HG03558 (cell line): Measurements from ENCODE around the gene MYRF.

ENCODE experiments used
- ATAC-seq: cut with Tn5 transposase; IDR thresholded peaks from one replicate; pipeline ENCODE4 v1.9.1; 2021; ENCODE audit warnings: moderate number of reproducible peaks; ENCODE audit not compliant: unreplicated experiment; ENCODE audit errors: extremely low read depth

The MYRF gene

GRCh38 chr11:61787928-61788491 lies 35.6 kb downstream of the MYRF start:
- ATAC-seq, result no peak

DNA sequence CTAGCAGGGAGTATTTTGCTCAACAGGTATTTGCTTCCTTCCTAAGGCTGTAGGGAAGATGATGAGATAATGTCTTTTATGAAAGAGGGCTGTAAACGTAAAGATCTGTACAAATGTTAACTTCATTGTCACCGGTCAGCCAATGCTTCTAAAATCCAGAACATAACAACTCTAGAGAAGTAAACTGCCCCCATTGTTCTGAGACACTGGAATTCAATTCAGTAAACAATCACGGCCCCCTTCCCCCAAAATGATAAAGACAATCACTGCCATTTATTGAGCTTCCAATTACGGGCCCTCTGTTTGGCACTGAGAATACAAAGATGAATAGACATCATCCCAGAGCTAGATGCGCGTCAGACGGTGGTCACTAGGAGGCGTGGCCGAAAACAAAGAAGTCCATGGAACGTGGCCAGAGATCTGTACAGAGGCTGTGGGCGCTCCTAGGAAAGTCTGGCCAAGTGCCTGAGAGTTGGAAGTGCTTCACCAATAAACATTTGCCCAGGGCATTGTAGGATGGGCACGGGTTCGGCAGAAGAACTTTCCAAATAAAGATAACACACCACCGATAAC lies 39.4 kb downstream of the MYRF start:
- no peak for ATAC-seq

GRCh38 chr11:61792310-61793082 lies 40.1 kb downstream of the MYRF start, which contains the start of the genes FEN1 and TMEM258:
FEN1 (plus strand) TSS chr11:61792911; CDS start chr11:61795362, 2,451 bp downstream.
TMEM258 (minus strand) TSS chr11:61792599; CDS start chr11:61792558, 41 bp downstream.
- peak; percentile 58 for ATAC-seq

DNA sequence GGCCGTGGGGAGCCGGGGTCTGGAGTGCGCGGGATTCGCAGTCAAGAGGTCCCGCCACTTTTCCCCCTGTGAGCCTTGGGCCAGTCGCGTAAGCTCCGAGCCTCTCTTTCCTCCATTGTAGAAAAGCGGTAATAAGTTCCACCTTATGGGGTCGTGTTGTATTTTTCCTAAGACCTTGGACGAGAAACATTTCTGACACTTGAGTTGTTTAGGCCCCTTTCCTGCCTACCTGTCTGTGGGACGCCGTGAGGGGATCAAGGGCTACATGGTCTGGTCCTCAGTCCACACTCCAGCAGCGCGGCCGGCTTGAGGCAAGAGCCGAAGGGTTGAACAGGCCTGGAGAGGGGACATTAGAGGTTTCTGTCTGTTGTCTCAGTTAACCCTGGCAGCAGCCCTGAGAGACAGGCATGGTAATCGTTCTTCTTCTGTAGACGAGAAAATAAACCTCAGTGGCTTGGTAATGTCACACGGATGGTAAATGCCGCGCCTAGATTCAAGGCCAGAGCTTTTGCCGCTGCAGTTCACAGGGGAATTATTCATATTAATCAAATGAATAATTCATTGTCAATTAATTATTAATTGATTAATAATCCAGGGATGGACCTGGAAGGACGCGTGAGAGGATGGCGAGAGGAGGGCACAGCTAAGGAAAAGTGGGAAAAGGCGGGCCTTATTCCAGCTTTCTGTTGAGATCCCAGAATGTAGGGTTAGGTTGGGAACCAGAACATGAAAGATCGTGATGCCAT lies 40.8 kb downstream of the MYRF start:
- ATAC-seq, result no peak

GRCh38 chr11:61793829-61794204 lies 41.4 kb downstream of the MYRF start:
- no peak for ATAC-seq

DNA sequence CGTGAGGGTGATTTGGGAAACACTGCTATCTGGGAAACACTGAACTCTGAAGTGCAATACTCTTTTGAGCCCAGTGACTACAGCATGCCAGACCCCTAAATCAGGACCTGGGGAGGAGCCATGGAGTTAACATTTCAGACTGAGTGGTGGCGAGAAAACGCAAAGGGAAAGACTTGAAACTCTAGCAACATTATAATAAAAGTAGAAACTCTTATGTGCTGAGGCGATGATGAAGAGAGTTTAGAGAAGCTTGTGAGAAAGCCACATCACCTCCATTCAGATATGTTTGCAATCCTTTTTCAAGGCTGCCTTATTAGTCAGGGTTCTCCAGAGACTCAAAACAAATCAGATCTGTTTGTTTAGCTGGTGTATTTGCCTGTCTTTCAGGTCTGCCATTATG lies 42.1 kb downstream of the MYRF start:
- no peak for ATAC-seq

GRCh38 chr11:61795459-61795858 lies 43.0 kb downstream of the MYRF start:
- no peak for ATAC-seq

DNA sequence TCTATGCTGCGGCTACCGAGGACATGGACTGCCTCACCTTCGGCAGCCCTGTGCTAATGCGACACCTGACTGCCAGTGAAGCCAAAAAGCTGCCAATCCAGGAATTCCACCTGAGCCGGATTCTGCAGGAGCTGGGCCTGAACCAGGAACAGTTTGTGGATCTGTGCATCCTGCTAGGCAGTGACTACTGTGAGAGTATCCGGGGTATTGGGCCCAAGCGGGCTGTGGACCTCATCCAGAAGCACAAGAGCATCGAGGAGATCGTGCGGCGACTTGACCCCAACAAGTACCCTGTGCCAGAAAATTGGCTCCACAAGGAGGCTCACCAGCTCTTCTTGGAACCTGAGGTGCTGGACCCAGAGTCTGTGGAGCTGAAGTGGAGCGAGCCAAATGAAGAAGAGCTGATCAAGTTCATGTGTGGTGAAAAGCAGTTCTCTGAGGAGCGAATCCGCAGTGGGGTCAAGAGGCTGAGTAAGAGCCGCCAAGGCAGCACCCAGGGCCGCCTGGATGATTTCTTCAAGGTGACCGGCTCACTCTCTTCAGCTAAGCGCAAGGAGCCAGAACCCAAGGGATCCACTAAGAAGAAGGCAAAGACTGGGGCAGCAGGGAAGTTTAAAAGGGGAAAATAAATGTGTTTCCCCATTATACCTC lies 43.6 kb downstream of the MYRF start:
- ATAC-seq, result no peak

DNA sequence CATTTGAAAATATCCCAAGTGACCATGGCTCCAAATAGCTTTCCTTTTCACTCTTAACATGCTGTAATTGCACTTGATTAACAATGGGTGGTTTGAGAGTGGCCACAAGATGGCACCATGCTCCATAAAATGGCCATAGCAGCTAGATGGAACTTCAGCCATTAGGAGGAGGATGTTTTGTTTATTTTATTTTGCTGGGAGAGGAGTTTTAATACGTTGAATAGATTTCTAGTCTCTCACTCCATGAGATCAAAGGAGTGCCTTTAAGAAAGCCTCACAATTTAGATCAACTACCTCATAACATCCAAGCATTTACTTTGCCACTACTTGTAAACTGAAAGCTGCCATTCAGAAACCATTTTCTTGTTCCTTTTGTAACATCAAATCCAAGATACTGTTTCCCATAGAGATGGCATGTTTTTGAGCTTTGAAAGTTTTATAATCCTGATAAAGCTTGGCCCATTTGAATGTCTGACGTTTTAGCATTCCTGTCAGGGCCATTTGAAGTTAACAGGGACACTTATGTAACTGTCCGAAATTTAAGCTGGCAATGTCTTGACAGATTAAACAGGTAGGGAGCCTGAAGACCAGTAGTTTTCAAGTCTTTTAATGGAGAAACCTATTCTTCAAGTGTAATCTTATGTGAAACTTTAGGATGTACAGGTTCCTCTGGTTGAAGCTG lies 45.0 kb downstream of the MYRF start:
- no peak for ATAC-seq

DNA sequence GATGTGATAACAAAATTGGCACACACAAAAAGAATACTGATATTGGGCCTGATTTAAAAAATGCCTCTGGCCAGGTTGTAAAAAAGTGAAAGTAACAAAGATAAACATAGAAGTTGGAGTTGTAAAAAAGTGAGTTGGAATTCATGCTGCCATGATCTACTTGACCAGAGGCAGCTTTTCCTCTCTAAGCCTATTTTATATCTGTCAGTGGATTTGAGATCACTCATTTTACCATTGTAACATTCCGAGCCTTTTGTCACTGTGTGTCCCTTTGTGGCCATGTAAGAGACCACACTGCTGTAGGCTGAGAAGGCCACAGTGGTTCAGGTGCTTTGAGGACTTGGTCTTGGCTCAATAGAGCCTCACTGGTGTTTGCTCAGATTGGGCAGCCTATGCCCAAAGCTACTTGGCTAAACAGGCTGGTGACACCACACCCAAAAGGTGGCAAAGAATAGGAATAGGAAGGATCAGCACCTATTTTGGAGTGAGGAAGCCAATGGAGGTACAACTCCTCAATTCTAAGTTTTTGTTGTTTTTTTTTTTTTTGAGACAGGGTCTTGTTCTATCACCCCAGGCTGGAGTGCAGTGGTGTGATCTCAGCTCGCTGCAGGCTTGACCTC lies 47.3 kb downstream of the MYRF start:
- no peak for ATAC-seq

- no peak for ATAC-seq
Observed at GRCh38 chr11:61800331-61801281, 48.2 kb downstream of the MYRF start.

DNA sequence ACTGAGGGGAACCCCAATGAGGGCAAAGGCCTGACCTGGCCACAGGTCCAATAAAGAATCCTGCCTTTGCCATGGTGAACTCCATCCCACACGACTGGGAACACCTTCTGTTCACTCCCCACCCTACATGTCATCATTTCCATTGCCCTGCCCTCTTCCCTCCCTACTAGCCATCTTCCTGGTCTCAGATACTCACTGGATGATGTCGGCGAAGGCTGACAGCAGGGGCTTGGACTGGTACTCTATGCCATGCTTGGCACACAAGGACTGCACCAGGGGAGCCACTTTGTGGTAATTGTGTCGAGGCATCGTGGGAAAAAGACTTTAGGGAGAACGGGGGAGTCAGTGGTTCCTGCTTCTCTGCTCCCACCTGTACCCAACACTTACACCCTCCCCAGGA lies 50.2 kb downstream of the MYRF start:
- no peak for ATAC-seq

- no peak for ATAC-seq
Observed at GRCh38 chr11:61803889-61804647, 51.6 kb downstream of the MYRF start.

GRCh38 chr11:61805146-61805545 lies 52.7 kb downstream of the MYRF start:
- ATAC-seq, result no peak

- no peak for ATAC-seq
Observed at GRCh38 chr11:61806785-61807184, 54.3 kb downstream of the MYRF start.

DNA sequence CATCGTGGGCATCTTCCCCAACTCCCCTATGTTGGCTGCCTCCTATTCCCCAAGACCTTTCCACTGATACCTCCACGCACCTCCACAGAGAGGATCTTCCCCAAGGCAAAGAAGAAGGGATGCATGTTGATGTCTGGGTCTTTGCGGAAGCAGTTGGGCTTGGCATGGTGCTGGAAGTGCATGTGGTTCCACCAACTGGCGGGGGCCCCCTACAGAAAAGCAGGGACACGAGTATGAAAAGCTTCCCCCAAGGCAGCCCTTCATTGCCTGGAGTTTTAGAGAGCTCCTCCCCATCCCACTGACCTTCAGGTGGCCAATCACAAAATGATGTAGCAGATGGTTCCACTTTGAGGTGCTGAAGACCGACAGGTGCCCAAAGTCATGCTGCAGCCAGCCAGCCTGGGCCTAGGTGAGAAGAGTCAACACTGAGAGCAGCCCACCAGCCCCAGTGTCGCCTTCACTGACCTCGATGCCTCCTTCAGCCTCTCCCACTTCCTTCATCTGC lies 58.3 kb downstream of the MYRF start:
- no peak for ATAC-seq

GRCh38 chr11:61811831-61812230 lies 59.4 kb downstream of the MYRF start:
- no peak for ATAC-seq
